ENCODE data around the gene QRICH1. TPM values are rescaled to one million over a fixed set of nuclear protein-coding genes. Genes with fewer than 3 reads are reported as not detected.

Gene QRICH1
- total and polyA plus RNA-seq, 10 of the 15 experiments (the other 5 are each of a cell fraction or from before 2014, with no cell fraction given), result 22.2 to 116 (median 81.4) TPM

- no peak; the same call in none of the 2 replicates for TF ChIP-seq ZBED1 (IDR thresholded peaks at IDR 0.05; ENCODE audit: borderline replicate concordance)
- TF ChIP-seq SMAD5 (IDR thresholded peaks at IDR 0.05; ENCODE audit: low read depth), result no peak
- 0 out of 2 replicates have a peak, but pooled peaks have one; percentile 49 for TF ChIP-seq ZNF24 (IDR thresholded peaks at IDR 0.05)
- no peak for TF ChIP-seq EP300 (IDR thresholded peaks at IDR 0.05; ENCODE audit: borderline replicate concordance in 1 of 2, control insufficient read depth in 1 of 2, low read depth in 2 of 2, low read length in 2 of 2)
- TF ChIP-seq SIX5 (IDR thresholded peaks at IDR 0.05; ENCODE audit: low read depth, low read length, severe bottlenecking), result peak; percentile 40
- no peak for TF ChIP-seq RFX5 (IDR thresholded peaks at IDR 0.05; ENCODE audit: low read depth, low read length)
- no peak for TF ChIP-seq FOS (IDR thresholded peaks at IDR 0.05; ENCODE audit: borderline replicate concordance, extremely low read depth, insufficient read length)
- TF ChIP-seq PRDM15 (CRISPR knock-in tag; IDR thresholded peaks at IDR 0.05), result no peak
- no peak for TF ChIP-seq NFIC (IDR thresholded peaks at IDR 0.05; ENCODE audit: low read depth, low read length)
- no peak for TF ChIP-seq PAX8 (IDR thresholded peaks at IDR 0.05)
- no peak for TF ChIP-seq USF2 (IDR thresholded peaks at IDR 0.05; ENCODE audit: borderline replicate concordance, low read depth, low read length)
- no peak for TF ChIP-seq SMAD1 (IDR thresholded peaks at IDR 0.05; ENCODE audit: low read depth, partially characterized antibody)
- peak; percentile 86; the same call in 1 of the 2 replicates for TF ChIP-seq ZBTB33 (IDR thresholded peaks at IDR 0.05)
- no peak for TF ChIP-seq EZH2 (IDR thresholded peaks at IDR 0.05; ENCODE audit: borderline replicate concordance, control insufficient read depth, low read depth, low read length)
- TF ChIP-seq RCOR1 (conservative IDR thresholded peaks at IDR 0.05; ENCODE audit: low read depth, low read length), result peak; percentile 100
- TF ChIP-seq CBX5 (IDR thresholded peaks at IDR 0.05; ENCODE audit: low read depth), result no peak
- TF ChIP-seq SKIL (IDR thresholded peaks at IDR 0.05; ENCODE audit: low read depth, poor library complexity, severe bottlenecking), result peak; percentile 75
- TF ChIP-seq KAT2A (conservative IDR thresholded peaks at IDR 0.05; ENCODE audit: control insufficient read depth, low read depth, low read length), result no peak
- TF ChIP-seq NR2C1 (IDR thresholded peaks at IDR 0.05), result peak; percentile 39; the same call in 1 of the 2 replicates
- peak; percentile 8; the same call in 1 of the 2 replicates for TF ChIP-seq SREBF1 (IDR thresholded peaks at IDR 0.05; ENCODE audit: low read length)
- TF ChIP-seq CHD4 (IDR thresholded peaks at IDR 0.05), result no peak
These were observed at the start of gene QRICH1 (continued) for GRCh38 chr3:49093853-49094767.
